Globus pallidus (tissue), 1 donor: ENCODE data around the gene COL23A1.

Source experiments
- DNase-seq: peaks from one replicate; pipeline ENCODE4 v3.0.0-alpha.2; 2015; ENCODE audit warnings: low spot score

Gene COL23A1

GRCh38 chr5:178475422-178475821 is 114.8 kb downstream of the COL23A1 start:
- no peak for DNase-seq

- no peak for DNase-seq
Observed at GRCh38 chr5:178474562-178475184, 115.5 kb downstream of the COL23A1 start.

GRCh38 chr5:178473854-178474253 is 116.3 kb downstream of the COL23A1 start:
- no peak for DNase-seq

GRCh38 chr5:178472138-178472537 is 118.1 kb downstream of the COL23A1 start:
- no peak for DNase-seq

GRCh38 chr5:178471711-178472110 is 118.5 kb downstream of the COL23A1 start:
- no peak for DNase-seq

DNA sequence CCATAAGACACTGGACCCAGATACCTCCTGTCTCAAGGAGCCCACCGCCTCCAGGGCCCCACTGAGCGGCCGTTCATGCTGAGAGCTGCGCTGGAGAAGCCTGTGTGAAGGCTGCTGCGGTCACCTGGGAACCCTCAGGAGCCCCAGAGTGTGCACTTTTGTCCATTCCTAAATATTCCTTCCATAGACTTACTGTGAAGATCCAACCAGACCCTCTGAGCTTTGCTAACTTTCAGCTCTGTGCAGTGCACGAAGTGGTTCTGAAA is 119.5 kb downstream of the COL23A1 start:
- DNase-seq = no peak

- no peak for DNase-seq
Observed at GRCh38 chr5:178469975-178470759, 120.0 kb downstream of the COL23A1 start.

DNA sequence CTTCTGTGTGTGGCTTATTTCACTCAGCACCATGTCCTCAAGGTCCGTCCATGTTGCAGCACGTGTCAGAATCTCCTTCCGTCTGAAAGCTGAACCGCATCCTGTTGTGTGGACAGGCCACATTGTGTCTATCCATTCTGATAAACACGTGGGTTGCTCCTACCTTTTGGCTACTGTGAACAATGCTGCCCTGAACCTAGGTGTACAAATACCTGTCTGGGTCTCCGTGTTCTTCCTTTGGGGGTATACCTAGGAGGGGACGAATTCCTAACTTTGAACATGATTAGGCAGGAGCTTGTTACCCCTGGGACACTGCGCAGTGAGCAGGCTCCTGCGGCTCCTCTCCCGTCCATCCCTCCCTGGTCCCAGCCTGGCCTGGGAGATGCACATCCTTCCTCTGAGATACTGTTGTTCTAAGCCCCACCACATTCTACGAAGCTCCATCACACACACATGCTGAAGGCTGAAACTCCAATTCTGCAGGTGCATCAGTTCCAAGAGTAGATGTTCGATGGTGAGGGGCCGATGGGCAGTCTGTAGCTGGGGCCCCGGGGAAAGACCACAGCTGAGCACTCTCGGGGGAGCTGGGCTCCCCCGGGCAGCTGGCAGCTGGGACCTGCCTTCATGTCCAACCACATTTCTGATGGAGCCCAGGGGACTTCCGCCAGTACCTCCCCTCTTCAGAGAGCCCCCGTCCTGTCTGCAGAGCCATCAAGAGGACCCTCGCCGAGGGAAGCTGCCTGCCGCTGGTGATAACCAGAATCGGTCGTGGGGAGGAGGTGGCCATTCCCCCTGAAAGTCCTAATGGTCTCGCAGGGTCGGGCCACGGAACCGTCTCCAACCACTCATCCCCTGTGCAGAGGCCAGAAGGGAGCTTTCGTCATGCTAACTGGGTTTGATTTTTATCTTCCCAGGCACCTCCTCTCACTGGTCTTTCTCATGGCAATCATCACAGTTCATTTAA is 120.9 kb downstream of the COL23A1 start:
- no peak for DNase-seq

- no peak for DNase-seq
Observed at GRCh38 chr5:178468196-178468685, 122.0 kb downstream of the COL23A1 start.

DNA sequence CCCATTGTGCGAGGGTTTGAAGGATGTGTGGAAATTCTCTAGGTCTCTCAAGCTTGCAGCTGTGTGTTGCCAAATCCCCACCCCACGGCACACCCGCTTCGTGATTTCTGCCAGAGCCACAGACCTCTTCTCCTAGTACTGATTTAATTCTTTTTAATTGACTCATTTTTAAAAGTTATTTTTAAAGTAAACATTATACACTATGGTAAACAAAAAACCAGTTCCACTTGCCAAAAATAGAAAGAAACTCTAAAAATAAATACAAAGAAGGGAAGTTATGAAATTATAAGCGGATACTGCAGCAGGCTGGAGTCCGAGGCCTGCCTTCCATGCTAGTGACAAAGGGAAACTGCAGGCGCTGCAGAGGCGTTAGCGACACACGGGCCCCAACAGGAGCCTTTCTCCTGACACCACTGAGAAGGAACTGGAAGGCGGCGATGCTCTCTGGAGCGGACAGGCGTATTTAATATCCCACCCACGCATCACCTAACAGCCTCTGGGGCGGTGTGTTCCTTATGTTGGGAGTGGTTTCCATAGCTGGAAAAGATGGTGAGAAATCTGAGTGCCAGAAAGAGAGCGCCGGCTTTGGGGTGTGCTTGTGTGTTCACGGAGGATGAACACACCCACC is 122.5 kb downstream of the COL23A1 start:
- DNase-seq = no peak

- no peak for DNase-seq
Observed at GRCh38 chr5:178467205-178467567, 123.0 kb downstream of the COL23A1 start.

- no peak for DNase-seq
Observed at GRCh38 chr5:178466342-178466741, 123.9 kb downstream of the COL23A1 start.

DNA sequence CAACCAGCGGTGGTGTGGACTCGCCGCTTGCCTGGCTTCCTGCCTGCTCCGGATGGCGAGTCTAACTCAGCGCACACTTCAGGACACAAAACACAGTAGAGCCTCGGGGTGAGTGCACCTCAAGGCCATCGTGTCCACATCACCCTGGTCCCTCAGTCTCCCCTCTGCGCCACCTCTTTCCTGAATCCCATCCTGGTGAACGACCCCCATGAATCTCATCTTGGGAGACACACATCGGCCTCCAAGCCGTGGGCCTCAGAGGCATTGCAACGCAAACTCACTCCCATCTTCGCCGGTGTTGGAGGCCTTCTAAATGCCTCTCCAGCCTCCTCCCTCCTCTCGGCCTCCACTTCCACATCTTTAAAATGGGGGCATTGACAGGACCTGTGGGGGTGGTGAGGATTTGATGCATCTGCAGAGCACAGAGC is 124.3 kb downstream of the COL23A1 start:
- no peak for DNase-seq

- no peak for DNase-seq
Observed at GRCh38 chr5:178465228-178465860, 124.8 kb downstream of the COL23A1 start.

- DNase-seq = no peak
Observed at GRCh38 chr5:178464431-178465048, 125.7 kb downstream of the COL23A1 start.

GRCh38 chr5:178463321-178464155 is 126.7 kb downstream of the COL23A1 start:
- DNase-seq = no peak

DNA sequence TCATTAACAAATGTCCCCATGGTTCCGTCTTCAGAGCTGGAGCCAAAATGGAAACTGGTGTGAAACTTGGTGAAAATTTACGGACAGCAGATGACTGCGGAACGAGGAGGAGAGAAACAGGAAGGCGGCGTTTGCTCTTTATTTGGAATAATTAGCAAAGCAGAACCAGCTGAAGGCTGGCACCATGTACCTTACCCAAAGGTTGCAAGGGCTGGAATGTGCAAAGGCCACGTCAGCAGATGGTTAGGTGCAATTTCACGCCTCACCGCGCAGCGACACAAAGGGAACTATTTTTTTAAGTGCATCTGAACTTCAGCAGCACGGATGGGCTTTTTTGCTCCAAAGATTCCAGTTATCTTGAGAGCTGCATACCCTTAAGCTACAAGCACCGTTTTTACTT is 127.4 kb downstream of the COL23A1 start:
- DNase-seq = no peak

DNA sequence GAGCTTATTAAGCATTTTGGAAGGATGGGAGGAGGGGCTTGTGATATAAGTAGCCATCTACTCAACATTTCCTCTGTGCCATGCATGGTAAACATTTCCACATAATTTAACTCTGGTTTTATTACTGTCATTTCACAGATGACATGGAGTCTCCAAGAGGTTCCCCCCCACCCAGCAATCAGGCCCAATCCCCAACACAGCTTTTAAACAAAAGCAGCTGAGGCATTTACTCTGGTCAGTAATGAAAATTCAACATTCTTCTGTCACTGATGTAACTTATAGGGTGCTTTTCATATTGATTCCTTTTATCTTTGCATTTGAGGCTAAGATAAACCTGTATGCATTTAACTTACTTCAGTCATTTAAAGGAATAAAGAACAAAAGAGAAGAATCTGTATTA is 128.1 kb downstream of the COL23A1 start:
- no peak for DNase-seq

- peak; percentile 72 for DNase-seq
Observed at GRCh38 chr5:178461004-178461730, 129.0 kb downstream of the COL23A1 start.

- no peak for DNase-seq
Observed at GRCh38 chr5:178460598-178460997, 129.6 kb downstream of the COL23A1 start.
